Endothelial cell of umbilical vein (primary cell): ENCODE results near the gene ADA.

Experiments used
- CTCF ChIP-seq, 2 donors: IDR thresholded peaks; 1 replicate in 1 of 2; 2 replicates in 1 of 2; pipeline ENCODE4 v1.5.1; 2011; ENCODE audit warnings: low read length in 2 of 2, mild to moderate bottlenecking in 2 of 2, moderate library complexity in 2 of 2, control low read depth in 1 of 2, inconsistent platforms in 1 of 2, low read depth in 1 of 2; ENCODE audit not compliant: insufficient read depth in 1 of 2; ENCODE audit errors: extremely low read depth in 1 of 2
- POLR2A ChIP-seq: IDR thresholded peaks from 2 replicates; pipeline ENCODE4 v1.6.1; 2012; ENCODE audit warnings: low read depth, mild to moderate bottlenecking, control low read depth, low read length

- TF ChIP-seq CTCF (IDR thresholded peaks at IDR 0.05; ENCODE audit: extremely low read depth in 1 of 2, insufficient read depth in 1 of 2, low read depth in 1 of 2, low read length in 2 of 2) (no peak), POLR2A (no peak)
Observed at GRCh38 chr20:44643596-44644229, 7.8 kb downstream of the ADA start.
